Renal cortical epithelial cell (primary cell): ENCODE measurements around the gene IFNGR2. TPM values are rescaled to one million over a fixed set of nuclear protein-coding genes. Genes with fewer than 3 reads are reported as not detected.
"Not testable (repeated sequence)": the region's sequence is repeated elsewhere in the genome, so short reads cannot be mapped to it uniquely, and the experiment has no call there.

Experiments used
- DNase-seq: peaks from one replicate; pipeline ENCODE4 v3.0.0-alpha.2; 2011; ENCODE audit warnings: low read depth
- total RNA-seq: library from RNA; depleted of rRNA; stranded (reverse); fragments of >200 nt; gene quantifications from 2 replicates; pipeline ENCODE4 v1.2.3, GENCODE V29; 2014

IFNGR2 gene
- total RNA-seq, 1 donor from 2014 or later = 57.3 TPM

GRCh38 chr21:33377221-33377920 lies 25.8 kb upstream of the IFNGR2 start:
- no peak for DNase-seq

GRCh38 chr21:33378081-33378480 lies 25.1 kb upstream of the IFNGR2 start:
- DNase-seq = no peak

GRCh38 chr21:33379934-33380333 lies 23.3 kb upstream of the IFNGR2 start:
- DNase-seq = peak; percentile 77

DNA sequence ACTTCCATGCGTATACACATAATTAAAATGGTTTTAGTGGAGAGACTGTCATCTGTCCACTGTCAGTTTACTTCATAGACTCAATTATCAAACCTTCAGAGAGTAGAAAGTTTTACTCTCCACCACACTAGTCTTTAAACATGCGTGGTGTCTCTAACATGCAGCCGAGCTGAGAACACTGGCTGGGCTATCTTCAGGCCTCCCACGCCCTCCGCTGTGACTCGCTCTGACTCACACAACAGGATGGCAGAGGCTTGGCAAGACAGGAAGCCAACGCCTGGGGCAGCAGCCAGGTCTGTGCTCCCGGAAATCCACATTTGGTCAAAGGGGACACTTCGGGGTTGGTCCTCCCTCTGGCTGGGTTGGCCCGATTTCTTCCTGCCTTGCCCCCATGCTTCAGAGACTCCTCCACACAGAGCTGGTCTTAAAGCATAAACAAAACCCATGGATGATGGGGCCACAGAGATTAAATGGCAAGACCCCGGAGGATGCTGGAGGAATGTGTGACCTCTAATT lies 22.7 kb upstream of the IFNGR2 start:
- DNase-seq = peak; percentile 94

DNA sequence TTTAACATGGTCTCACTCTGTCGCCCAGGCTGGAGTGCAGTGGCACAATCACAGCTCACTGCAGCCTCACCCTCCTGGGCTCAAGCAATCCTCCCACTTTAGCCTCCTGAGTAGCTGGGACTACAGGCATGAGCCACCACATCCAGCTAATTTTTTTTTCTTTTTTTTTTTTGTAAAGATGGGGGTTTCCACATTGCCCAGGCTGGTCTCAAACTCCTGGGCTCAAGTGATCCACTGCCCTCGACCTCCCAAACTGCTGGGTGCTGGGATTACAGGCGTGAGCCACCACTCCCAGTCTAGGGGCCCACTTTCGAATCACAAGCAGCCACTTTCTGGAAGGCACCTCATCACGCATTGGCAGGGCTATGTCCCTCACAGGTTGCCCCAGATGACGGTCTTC lies 21.8 kb upstream of the IFNGR2 start:
- not testable (repeated sequence) for DNase-seq

DNA sequence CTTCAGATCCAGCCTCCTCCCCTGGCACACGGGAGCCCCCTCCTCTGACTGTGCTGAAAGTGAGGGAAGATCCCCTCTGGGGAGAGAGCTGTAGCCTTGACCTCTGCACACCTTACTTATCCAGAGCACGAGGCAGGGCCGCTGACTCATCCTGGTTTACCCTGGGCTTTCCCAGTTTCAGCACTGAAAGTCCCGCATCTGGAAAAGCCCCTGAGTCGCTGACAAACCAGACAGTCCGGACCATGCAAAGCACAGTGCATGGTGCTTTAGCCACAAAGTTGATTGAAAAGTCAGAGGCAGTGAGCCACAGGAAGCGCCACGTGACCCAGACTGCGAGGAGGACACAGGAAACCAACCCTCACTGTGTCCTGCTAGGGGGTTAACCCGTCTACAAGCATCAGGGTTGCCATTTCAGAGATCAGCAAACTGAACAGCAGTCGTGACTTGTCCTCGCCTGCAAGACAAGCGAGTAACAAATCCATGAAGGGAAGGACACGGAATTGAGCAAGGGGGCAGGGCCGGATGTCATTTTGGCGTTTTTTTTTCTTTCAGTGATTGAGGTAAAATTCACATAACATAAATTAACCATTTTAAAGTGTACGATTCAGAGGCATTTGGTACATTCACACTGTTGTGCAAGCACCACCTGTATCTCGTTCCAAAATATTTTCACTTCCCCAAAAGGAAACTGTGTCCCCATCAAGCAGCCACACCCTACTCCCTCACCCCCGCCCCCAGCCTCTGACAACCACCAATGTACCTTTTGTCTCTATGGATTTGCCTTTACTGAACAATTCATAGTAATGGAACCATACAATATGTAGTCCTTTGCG lies 19.9 kb upstream of the IFNGR2 start:
- peak; percentile 95 for DNase-seq

DNA sequence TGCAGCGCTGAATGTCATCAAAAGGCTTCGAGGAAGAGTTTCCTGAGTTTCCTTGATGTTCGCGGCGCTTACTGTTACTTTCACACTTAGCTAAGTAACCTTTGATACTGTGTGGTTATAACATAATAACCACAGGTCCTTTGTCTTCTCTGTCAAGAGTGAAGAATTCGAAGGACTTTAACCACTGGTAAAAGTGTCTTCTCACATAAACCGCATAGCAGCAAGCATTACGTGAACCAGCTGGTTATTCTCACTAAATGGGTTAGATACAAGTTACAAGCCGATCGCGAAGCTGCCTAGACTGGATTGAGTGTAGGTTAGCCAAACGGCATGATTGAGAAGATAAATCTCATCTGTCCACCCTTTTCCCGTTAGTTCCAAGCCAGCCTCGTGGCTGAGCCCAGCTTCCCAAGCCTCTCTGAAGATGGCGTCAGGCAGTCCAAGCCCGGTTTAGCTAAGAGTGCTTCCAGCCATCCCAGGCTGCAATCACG lies 18.3 kb upstream of the IFNGR2 start:
- peak; percentile 90 for DNase-seq

GRCh38 chr21:33386222-33386784 lies 16.9 kb upstream of the IFNGR2 start:
- DNase-seq = no peak

- no peak for DNase-seq
Observed at GRCh38 chr21:33387294-33387693, 15.9 kb upstream of the IFNGR2 start.

GRCh38 chr21:33388188-33388587 lies 15.0 kb upstream of the IFNGR2 start:
- no peak for DNase-seq

DNA sequence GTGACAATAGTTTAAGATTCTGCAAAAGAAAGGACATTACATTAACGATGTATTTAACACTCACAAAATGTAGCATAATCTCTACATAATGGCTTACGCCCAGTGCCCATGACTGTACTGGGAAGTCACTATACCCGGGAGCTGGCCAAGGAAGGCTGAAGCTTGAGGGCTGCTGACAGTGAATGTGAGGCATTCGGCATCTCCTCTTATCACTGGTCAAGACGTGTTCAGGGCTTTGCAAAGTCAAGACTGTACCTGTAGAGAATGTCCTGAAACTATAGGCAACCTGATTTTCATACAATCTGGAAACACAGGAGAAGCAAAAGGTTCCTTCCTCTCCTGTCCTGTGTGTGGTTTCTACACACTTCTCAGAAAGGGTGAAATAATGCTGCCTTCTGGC lies 12.7 kb upstream of the IFNGR2 start:
- DNase-seq = no peak

DNA sequence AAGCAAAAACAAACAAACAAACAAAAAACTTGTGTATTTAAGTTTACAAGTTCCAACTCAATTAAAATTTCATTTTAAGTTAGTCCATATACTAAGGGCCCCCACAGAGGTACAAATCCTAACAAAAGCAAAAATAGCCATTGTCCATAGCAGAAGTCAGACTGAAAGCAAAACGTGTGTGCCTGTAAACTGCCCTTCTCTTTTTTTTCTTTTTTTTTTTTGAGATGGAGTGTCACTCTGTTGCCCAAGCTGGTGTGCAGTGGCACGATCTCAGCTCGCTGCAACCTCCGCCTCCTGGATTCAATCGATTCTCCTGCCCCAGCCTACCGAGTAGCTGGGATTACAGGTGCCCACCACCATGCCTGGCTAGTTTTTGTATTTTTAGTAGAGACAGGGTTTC lies 11.6 kb upstream of the IFNGR2 start:
- no peak for DNase-seq

GRCh38 chr21:33392284-33392985 lies 10.8 kb upstream of the IFNGR2 start:
- no peak for DNase-seq

GRCh38 chr21:33393348-33393747 lies 9.9 kb upstream of the IFNGR2 start:
- no peak for DNase-seq

DNA sequence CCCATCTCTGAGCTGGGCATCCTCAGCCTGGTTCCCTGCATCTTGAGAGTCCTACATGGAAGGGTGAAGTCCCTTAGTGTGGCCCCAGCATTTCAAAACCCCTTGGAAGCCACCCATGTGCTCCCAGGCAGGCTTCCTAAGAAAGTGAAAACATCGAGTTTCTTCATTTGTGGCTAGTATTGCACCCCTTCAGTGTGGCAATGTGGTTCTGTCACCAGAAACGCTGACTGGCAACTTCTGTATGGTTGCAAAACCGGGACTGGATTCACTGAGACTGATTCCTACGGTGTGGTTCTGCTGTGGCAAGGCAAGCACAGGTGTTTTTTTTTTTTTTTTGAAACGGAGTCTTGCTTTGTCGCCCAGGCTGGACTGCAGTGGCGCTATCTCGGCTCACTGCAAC lies 9.0 kb upstream of the IFNGR2 start:
- DNase-seq = no peak

DNA sequence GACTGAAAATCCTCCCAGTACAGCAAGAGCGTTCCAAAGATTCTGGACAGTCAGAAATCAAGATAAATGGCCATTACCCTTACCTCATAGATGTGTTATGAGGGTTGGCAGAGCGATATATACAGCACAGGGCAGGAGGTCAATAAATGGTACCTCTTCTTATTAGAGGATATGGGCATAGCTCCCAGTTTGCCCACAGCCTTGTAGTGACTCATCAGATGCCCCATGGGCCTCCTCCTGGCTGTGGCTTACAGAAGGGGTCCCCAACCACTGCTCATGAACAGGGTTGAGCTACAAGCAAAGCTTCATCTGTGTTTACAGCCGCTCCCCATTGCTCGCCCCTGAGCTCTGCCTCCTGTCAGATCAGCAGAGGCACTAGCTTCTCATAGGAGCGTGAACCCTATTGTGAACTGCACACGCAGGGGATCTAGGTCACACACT lies 7.3 kb upstream of the IFNGR2 start:
- DNase-seq = peak; percentile 40

GRCh38 chr21:33396436-33396835 lies 6.8 kb upstream of the IFNGR2 start:
- no peak for DNase-seq

- DNase-seq = no peak
Observed at GRCh38 chr21:33396951-33397350, 6.3 kb upstream of the IFNGR2 start.

GRCh38 chr21:33397717-33398116 lies 5.5 kb upstream of the IFNGR2 start:
- no peak for DNase-seq

GRCh38 chr21:33398361-33398760 lies 4.9 kb upstream of the IFNGR2 start:
- DNase-seq = no peak

DNA sequence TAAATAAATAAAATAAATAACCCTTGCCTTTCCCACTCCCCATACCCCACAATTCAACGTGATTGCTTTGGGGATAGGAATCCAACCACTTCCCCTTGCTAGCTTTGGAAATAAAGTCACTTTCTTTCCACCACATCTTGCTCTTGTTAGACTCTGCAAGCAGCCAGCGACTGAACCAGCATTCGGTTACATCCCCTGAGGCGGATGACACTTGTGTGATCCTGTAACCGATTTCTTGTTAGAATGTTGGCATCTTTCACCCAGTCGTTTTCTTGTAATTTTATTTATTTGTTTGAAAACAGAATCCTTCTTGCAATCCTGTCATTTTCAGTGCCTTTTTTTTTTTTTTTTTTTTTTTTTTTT lies 1.6 kb upstream of the IFNGR2 start:
- no peak for DNase-seq
